Measurements from ENCODE around the gene RBMS2. TPM values are rescaled to one million over a fixed set of nuclear protein-coding genes. Genes with fewer than 3 reads are reported as not detected.

RBMS2 gene
- polyA plus RNA-seq, 1 of the 3 experiments (the other 2 are of a cell fraction): 8.9 TPM

DNA sequence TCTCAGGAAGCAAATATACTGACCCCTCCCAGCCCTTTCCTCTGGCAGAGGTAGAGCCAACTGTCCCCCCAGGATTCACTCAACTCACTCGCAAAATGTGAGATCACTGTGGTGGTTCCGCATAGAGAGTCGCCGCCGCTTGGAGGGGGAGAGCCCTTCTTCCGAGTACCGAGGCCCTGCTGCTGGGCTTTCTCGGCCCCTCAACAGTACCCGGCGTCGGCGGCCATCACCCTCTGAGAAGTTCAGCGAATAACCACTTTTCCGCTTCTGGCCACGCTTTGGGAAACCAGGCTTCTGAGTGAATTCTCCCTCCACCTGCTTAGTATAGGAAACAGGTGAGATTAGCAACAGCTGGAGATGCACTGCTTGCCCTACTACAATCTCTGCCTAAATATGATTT is 77.4 kb downstream of the RBMS2 start:
- 98% methylated on average over 15 of the region's 15 CpGs for WGBS (ENCODE audit: low lambda C conversion rate)
- no peaks in the 10 kb centered on the region for H3K9me3 ChIP-seq
- H3K27me3 ChIP-seq (ENCODE audit: insufficient read depth): no peaks in the 10 kb centered on the region
- H3K36me3 ChIP-seq (replicated peaks in 1 of 2; ENCODE audit: control insufficient read depth in 1 of 2, insufficient read depth in 2 of 2, low read length in 1 of 2): peaks cover 30 to 82% of the 10 kb centered on the region in 2 experiments
- DNase-seq: no peak
- CTCF ChIA-PET: no interaction called here
- no peak overlapping the region for H3K27ac ChIP-seq (ENCODE audit: low read depth in 2 of 2, low read length in 1 of 2)
- no peaks in the 10 kb centered on the region for H3K9me2 ChIP-seq
- H3K79me2 ChIP-seq (ENCODE audit: insufficient read depth): no peaks in the 10 kb centered on the region
- H2AFZ ChIP-seq (ENCODE audit: low read depth): no peak overlapping the region
- no peak overlapping the region for H3K9ac ChIP-seq
- H4K20me1 ChIP-seq (ENCODE audit: insufficient read depth): no peaks in the 10 kb centered on the region
- H3F3A ChIP-seq (replicated peaks; ENCODE audit: insufficient read depth): peaks cover 38% of the 10 kb centered on the region
- no peak overlapping the region for H3K4me2 ChIP-seq
- H3K4me3 ChIP-seq (ENCODE audit: low read depth in 2 of 2, low read length in 1 of 2): no peak overlapping the region
- H3K4me1 ChIP-seq (ENCODE audit: control insufficient read depth in 1 of 2, insufficient read depth in 2 of 2, low read depth in 1 of 2, low read length in 1 of 2): peaks cover 0 to 3% of the 10 kb centered on the region in 2 experiments; a peak in 1 of 4 replicates
- POLR2A ChIA-PET: no interaction called here
- no peak for TF ChIP-seq SMC3 (IDR thresholded peaks at IDR 0.05; ENCODE audit: low read depth, low read length)
- no peak for TF ChIP-seq CTCF (IDR thresholded peaks at IDR 0.05)
- TF ChIP-seq USF1 (IDR thresholded peaks at IDR 0.05; ENCODE audit: borderline replicate concordance, low read depth): no peak
- TF ChIP-seq YY1 (IDR thresholded peaks at IDR 0.05; ENCODE audit: low read depth): no peak

GRCh38 chr12:56599797-56600196 is 78.2 kb downstream of the RBMS2 start:
- Histone ChIP-seq H3K9ac (no peak overlapping the region), H3K4me1 (ENCODE audit: control insufficient read depth in 1 of 2, insufficient read depth in 2 of 2, low read depth in 1 of 2, low read length in 1 of 2) (no peaks in the 10 kb centered on the region), H2AFZ (ENCODE audit: low read depth) (no peak overlapping the region), H3K27me3 (ENCODE audit: insufficient read depth) (no peaks in the 10 kb centered on the region), H3K27ac (ENCODE audit: low read depth in 2 of 2, low read length in 1 of 2) (no peak overlapping the region), H3K9me2 (no peaks in the 10 kb centered on the region), H3K79me2 (ENCODE audit: insufficient read depth) (no peaks in the 10 kb centered on the region), H3K4me3 (ENCODE audit: low read depth in 2 of 2, low read length in 1 of 2) (no peak overlapping the region), H3F3A (replicated peaks; ENCODE audit: insufficient read depth) (peaks cover 33% of the 10 kb centered on the region), H3K9me3 (no peaks in the 10 kb centered on the region), H4K20me1 (ENCODE audit: insufficient read depth) (no peaks in the 10 kb centered on the region), H3K4me2 (no peak overlapping the region), H3K36me3 (replicated peaks in 1 of 2; ENCODE audit: control insufficient read depth in 1 of 2, insufficient read depth in 2 of 2, low read length in 1 of 2) (peaks cover 32 to 90% of the 10 kb centered on the region in 2 experiments)
- WGBS (ENCODE audit: low lambda C conversion rate): 96% methylated on average over 10 of the region's 10 CpGs
- DNase-seq: no peak
- CTCF ChIA-PET: interaction anchor here (1.0 to 3.1 kb wide), 2 partner anchors 9 to 16 kb away, joined by 3 to 16 read pairs; no protein-coding TSS in a partner anchor
- POLR2A ChIA-PET: no interaction called here
- TF ChIP-seq CTCF (IDR thresholded peaks at IDR 0.05): no peak
- no peak for TF ChIP-seq TCF12 (IDR thresholded peaks at IDR 0.05)
- no peak for TF ChIP-seq JUND (IDR thresholded peaks at IDR 0.05)
- TF ChIP-seq, protein P1, sequence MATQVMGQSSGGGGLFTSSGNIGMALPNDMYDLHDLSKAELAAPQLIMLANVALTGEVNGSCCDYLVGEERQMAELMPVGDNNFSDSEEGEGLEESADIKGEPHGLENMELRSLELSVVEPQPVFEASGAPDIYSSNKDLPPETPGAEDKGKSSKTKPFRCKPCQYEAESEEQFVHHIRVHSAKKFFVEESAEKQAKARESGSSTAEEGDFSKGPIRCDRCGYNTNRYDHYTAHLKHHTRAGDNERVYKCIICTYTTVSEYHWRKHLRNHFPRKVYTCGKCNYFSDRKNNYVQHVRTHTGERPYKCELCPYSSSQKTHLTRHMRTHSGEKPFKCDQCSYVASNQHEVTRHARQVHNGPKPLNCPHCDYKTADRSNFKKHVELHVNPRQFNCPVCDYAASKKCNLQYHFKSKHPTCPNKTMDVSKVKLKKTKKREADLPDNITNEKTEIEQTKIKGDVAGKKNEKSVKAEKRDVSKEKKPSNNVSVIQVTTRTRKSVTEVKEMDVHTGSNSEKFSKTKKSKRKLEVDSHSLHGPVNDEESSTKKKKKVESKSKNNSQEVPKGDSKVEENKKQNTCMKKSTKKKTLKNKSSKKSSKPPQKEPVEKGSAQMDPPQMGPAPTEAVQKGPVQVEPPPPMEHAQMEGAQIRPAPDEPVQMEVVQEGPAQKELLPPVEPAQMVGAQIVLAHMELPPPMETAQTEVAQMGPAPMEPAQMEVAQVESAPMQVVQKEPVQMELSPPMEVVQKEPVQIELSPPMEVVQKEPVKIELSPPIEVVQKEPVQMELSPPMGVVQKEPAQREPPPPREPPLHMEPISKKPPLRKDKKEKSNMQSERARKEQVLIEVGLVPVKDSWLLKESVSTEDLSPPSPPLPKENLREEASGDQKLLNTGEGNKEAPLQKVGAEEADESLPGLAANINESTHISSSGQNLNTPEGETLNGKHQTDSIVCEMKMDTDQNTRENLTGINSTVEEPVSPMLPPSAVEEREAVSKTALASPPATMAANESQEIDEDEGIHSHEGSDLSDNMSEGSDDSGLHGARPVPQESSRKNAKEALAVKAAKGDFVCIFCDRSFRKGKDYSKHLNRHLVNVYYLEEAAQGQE (IDR thresholded peaks at IDR 0.05; ENCODE audit: low read depth, low read length): no peak
- TF ChIP-seq MEF2A (IDR thresholded peaks at IDR 0.05; ENCODE audit: borderline replicate concordance, low read depth): no peak
- no peak for TF ChIP-seq NFIC (IDR thresholded peaks at IDR 0.05; ENCODE audit: borderline replicate concordance)
- no peak for TF ChIP-seq ZBTB33 (IDR thresholded peaks at IDR 0.05; ENCODE audit: borderline replicate concordance, low read depth)
- TF ChIP-seq RCOR1 (IDR thresholded peaks at IDR 0.05; ENCODE audit: low read length): no peak
- no peak for TF ChIP-seq GATA2 (CRISPR knock-in tag; IDR thresholded peaks at IDR 0.05)
- no peak for TF ChIP-seq TAF1 (IDR thresholded peaks at IDR 0.05; ENCODE audit: borderline replicate concordance, low read depth, low read length)
- TF ChIP-seq EZH2phosphoT487 (IDR thresholded peaks at IDR 0.05; ENCODE audit: borderline replicate concordance, low read depth): no peak
- TF ChIP-seq, protein P2, sequence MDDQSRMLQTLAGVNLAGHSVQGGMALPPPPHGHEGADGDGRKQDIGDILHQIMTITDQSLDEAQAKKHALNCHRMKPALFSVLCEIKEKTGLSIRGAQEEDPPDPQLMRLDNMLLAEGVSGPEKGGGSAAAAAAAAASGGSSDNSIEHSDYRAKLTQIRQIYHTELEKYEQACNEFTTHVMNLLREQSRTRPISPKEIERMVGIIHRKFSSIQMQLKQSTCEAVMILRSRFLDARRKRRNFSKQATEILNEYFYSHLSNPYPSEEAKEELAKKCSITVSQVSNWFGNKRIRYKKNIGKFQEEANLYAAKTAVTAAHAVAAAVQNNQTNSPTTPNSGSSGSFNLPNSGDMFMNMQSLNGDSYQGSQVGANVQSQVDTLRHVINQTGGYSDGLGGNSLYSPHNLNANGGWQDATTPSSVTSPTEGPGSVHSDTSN (IDR thresholded peaks at IDR 0.05): no peak
- no peak for TF ChIP-seq SMC3 (IDR thresholded peaks at IDR 0.05; ENCODE audit: low read depth, low read length)
- no peak for TF ChIP-seq FOXM1 (IDR thresholded peaks at IDR 0.05; ENCODE audit: low read depth)
